HG02852 (cell line): Measurements from ENCODE around the gene UQCC2.

Source experiments
- ATAC-seq: cut with Tn5 transposase; IDR thresholded peaks from one replicate; pipeline ENCODE4 v1.9.1; 2021; ENCODE audit warnings: mild to moderate bottlenecking, moderate library complexity; ENCODE audit not compliant: unreplicated experiment

Gene UQCC2

DNA sequence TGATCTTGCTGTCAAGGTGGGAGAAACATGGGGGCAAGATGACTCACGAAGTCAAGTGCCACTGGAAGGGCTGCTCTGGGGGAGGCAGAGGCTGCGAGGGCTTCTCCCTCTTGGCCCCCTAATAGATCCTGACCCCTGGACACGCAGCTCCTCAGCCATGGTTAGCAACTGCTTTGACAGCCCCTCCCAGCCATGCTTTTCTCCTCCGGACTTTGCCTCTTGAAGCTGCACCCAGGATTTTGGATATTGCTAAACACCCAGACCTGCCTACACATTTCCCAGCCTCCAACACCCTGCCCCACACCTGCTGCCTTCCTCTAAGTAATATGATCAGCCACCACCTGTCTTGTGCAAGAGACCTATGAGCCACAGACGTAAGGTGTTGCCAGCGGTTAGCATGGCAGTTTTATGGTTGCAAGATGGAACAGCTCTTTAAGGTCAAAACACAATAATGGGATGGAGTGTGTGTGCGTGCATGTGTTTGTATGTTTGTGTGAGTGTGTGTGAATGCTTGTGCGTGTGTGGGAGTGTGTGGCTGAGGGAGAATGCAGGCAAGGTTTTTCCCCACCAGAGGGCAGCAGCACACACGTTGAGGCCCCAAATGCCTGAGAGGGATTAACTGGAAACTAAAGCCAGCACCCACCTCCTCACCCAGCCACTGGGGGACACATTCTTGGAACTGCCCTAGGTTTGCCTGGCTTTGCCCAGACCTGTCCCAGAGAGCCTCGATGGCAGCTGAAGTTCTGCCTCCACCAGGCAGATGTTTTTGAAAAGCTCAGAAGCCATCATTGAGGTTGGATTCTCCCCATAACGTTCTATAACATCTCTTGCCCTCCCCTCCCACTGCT is 32.7 kb upstream of the UQCC2 start:
- no peak for ATAC-seq

- no peak for ATAC-seq
These were observed 31.3 kb upstream of the UQCC2 start for GRCh38 chr6:33742837-33743236.

GRCh38 chr6:33742092-33742491 is 30.6 kb upstream of the UQCC2 start:
- ATAC-seq, result no peak

DNA sequence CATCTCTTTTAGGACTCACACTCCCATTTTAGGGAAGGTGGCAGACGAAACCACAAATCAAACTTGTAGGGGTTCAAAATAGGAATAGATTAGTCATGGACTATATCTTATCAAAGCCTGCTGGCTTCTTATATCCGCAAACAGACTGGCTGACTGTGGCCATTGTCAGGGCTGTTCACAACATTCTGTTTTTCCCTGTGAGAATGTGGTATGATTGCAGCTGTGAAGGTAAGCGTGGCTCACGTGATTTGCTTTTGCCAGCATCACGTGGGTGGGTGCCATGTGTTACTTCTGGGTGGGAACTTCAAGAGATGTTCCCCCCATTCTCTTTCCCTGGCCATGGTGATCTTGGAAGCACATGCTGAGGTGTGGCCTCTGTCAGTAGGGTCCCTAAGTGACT is 29.3 kb upstream of the UQCC2 start:
- ATAC-seq, result no peak

DNA sequence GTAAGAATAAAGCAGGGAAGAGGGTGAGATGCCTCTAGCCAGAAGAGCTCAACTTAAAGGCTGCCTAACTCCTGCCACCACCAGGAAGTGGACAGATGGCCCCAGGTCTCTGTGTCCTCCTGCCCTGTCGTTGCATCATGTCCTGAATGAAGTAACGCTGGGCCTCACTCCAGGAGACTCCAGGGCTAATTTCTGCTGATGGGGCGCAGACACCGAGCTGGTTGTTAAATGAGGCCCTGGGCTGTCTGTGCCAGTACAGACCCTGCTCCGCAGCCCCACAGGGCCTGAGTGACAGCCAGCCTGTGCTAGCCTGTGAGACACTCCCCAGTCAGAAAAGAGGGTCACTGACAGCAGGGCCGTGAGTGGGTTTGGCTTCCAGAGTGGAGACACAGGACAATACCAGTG is 28.7 kb upstream of the UQCC2 start:
- ATAC-seq, result no peak

DNA sequence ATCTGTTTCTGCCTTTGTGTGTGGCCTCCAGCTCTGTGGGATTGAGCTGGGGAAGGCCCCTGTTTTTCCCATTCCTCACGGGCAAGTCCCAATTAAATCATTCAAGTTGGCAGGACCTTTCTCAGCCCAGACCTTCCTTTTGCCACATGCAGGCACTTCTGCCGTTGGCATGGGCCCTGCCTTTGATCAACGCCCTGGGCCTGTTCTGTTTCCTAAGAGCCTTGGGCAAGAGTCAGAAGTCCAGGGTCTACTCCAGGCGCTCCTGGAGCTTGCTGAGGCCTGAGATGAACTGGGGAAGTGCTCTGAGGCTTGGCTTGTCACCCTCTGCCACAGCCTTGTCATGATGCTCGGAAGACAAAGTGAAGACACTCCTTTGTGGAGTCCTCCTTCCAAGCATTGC is 28.1 kb upstream of the UQCC2 start:
- ATAC-seq, result no peak

DNA sequence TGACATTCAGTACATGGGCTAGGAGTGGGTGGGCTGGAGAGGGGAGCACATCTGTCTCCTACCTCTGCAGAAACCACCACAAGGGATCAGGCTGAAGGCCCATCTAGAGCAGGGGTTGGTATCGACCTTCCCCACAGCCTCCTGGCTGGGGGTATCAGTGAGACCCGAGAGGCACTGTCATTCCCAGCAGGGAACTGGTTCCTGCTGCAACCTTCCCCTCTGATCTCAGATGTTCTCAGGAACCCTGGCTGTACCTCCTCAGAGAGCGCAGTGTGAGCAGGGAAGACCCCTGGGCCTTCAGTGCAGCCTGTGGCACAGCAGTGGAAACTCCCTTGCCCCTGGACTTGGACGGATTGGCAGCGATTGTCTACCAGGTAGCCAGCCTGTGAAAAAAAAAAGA is 27.4 kb upstream of the UQCC2 start:
- ATAC-seq, result no peak

DNA sequence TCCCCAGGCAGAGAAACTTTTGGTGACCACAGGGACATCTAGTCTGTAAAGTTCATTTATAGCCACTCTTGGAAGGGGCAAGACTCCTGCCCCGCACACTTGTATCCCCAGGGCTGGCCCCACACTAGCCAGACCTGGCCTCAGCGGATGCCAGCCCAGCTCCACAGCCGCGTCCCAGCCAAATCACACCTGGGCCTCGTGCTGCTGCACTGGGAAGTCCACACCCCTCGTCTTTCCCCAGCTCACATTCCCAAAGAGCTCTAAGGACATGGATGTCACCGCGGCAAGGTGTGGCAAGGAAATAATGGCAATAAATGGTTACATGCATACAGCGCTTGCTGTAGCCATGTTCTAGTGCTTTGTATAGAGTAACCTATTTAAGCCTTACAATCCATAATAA is 26.7 kb upstream of the UQCC2 start:
- no peak for ATAC-seq

DNA sequence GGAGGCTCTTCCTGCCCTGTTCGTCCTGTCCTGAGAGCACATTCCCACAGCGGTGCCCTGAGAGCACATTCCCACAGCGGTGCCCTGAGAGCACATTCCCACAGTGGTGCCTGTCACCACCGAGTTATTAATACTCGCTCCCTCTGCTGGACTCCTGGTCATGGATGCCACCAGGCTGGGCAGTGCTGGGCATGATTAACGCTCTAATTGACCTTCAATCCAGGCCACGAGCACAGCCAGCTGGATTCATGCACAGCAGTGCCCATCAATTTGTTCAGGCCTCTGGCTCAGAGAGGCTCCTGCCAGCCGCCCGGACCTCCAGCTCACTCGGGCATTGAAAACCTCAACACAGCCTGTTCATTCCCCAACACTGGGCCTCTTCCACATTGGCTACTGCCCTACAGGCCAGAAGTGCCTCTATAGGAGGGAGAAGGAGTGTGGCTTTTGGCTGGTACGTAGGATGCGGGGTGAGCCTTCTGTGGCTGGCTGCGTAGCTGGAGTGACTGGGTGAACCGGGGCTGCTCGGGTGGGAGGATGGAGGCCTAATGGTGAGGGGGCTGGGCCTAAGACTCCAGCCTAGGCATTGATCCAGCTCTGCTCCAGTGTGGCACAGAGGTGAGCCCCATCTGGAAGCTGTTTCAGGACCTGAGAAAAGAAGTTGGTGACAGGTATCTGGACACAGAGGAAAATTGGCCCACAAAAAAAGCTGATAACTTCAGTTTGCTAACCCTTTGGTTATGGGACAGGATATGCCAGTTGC is 25.9 kb upstream of the UQCC2 start:
- no peak for ATAC-seq

GRCh38 chr6:33735216-33735615 is 23.7 kb upstream of the UQCC2 start:
- no peak for ATAC-seq

DNA sequence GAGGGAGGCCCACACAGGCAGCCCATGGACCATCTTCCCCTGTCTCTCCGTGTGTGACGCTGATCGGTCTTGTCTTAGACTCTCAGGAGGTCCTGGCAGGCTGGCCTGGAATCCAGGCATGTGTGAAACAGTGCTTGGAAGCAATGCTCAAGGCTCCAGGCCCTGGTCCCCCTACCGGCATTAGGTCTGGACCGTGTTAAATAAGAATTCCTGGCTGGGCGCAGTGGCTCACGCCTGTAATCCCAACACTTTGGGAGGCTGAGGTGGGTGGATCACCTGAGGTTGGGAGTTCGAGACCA is 22.2 kb upstream of the UQCC2 start:
- ATAC-seq, result no peak

DNA sequence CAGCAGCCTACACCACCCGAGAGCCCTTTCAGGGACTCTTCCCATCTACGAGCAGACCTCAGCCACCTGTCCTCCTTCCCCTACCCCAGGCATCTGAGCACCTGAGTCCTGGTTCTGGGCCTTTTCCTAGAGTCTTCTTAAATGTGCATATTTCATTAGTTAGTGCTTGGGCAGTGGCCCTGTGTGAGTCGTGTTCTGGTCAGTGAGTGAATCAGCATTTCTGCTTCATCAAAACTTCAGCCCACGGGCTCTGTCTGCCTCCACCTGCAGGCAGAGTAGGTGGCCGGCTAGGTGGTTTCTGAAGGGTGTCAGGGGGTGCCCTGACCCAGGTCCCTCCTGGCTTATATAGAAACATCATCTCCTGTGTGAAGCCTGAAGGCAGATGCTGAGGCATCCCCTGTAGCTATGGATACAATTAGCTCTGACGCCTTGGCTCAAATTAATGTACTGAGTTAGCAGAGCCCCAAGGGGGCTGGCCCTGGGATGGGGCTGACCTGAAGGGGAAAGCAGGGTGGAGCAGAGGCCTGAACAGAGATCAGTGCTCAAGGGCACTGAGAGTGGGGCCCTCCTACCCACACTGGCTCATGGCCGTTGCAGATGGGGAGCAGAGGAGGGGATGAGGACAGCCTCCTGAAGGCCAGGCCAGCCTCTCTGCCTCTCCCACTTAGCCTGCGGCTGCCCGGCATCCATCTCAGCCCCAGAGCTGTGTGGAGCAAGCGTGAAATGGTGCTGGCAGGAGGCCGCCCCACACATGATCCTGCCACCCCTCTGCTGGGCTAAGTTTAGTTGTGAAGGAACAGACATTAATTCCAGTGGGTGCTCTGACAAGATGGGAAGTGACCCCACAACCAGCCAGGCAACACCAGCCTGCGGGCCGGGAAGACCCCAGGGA is 21.6 kb upstream of the UQCC2 start:
- no peak for ATAC-seq

DNA sequence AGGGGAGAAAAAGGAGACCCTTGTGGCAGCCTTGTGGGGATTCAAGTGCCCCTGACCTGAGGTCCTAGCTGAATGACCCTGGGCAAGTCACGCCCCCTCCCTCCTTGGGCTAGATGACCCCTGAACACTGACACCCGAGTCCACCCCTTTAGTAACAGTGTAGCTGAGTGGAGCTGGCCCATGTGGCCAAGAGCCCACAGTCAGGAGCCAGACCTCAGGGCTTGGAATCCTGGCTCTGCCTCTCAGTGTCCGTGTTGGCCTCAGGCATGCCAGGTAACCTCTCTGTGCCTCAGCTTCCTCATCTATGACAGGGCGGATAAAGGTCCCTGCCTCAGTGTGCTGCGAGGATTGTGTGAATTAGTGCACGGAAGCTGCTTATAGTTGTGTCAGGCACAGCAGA is 20.9 kb upstream of the UQCC2 start:
- no peak for ATAC-seq

DNA sequence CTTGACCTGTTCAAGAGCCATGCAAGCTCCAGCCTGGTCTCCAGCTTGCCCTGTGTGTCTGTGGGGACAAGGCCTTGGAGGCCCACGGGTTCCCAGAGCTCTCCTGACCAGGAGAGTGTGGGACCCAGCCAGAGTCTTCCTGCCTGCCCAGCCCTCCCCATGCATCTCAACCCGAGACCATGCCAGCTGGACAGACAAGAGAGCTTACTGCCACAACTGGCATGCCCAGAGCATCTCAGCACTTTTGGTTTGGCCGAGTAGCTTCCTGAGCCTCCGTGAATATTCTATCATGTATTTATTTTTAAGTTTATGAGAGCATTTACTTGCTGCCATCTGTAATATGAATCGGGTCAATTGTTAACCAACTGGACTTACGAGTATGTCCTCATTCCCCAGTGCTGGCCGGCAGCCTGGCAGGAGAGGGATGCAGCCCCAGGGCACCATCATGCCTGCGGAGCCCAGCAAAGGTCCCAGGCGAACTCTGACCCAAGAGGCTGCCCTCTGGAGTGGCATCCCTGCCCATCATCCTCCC is 20.3 kb upstream of the UQCC2 start:
- ATAC-seq, result no peak

DNA sequence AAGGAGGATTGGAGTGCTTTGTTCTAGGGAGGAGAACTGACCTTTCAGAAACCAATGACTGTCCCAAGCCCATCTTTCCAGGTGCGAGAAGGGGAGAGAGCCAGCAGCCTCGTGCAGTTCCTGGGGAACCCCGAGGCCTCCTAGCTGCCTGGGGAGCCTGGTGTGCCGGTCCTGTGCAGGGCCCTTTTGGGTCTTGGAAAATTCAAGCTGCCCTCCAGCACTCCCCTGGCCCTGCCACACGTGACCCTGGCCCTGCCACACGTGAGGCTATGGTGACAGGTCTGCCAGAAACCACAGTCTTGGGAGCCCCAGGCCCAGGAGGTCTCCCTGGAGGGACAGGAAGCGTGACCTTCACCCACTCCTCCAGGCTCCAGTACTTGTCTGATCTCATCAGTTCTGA is 19.5 kb upstream of the UQCC2 start:
- no peak for ATAC-seq

DNA sequence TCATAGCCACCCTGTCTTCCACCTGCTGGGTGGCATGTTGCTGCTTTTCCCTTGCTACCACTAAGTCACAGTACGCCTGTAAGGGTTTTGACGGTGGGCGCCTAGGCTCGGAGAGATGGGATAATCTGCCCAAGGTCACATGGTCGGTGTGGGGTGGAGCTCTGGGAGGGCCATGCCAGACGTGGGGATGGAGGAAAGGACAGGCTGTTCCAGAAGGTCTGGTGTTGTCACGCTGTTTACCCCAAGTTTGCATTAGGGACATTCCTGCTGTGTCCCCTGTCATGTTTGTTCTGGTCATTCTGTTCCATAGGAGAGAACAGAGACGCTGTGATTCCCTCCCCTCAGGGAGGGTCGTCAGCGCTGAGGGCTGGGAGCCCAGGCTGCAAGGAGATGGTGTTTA is 19.1 kb upstream of the UQCC2 start:
- ATAC-seq, result no peak

GRCh38 chr6:33729059-33729458 is 17.6 kb upstream of the UQCC2 start:
- no peak for ATAC-seq

- ATAC-seq, result no peak
These were observed 16.9 kb upstream of the UQCC2 start for GRCh38 chr6:33728438-33728837.

DNA sequence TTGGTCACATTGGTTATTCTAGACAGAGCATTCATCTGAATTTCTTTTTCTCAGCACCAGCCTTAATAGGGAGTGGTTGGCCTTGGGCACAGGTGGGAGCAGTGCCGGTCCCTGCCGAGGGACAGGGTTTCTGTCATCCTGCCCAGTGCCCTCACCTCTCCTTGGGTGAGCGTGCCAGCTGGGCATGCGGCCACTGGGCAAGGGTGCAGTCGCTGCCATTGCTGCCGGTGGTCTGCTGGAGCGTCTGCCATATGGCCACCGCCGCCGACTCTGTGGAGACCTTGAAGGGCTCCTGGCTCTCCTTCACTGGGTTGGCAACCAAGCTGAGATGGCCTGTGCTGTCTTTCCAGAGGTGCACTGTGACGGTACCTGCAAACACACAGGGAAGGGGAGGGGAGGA is 16.4 kb upstream of the UQCC2 start:
- no peak for ATAC-seq

DNA sequence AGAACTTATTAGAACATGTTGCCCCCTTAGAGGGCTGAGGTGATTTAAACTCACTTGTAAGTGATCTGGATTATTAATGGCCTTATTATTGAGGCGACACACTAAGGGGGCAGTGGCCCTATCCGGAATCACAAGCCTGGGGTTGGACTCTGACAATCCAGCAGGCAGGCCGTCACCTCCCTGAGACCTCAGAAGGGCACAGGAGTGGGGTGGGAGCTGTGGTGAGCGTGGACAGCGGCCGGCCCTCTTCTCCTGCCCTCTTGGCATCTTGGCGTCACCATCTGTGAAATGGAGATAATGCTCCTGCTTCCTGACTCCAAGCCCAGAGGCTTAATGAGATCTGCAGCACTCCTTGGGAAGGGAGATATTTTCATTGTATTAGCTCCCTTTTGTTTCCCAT is 15.6 kb upstream of the UQCC2 start:
- ATAC-seq, result no peak

GRCh38 chr6:33726696-33727095 is 15.2 kb upstream of the UQCC2 start:
- ATAC-seq, result no peak
